ENCODE results near the gene MYOG. TPM values are rescaled to one million over a fixed set of nuclear protein-coding genes. Genes with fewer than 3 reads are reported as not detected.
A peak's percentile ranks its signal among the peaks of the same experiment; 100 is the strongest.

The MYOG gene
- not detected for total RNA-seq
- total RNA-seq: 0 reads per million in 2 donors

- Mint-ChIP-seq H3K4me1 (peaks cover 3% of the 10 kb centered on the region), H3K27me3 (peaks cover 57% of the 10 kb centered on the region), H3K36me3 (ENCODE audit: low read depth) (peaks cover 3% of the 10 kb centered on the region), H3K27ac (no peak within 1 kb of the TSS), H3K4me3 (no peak within 1 kb of the TSS)
- H3K9me3 ChIP-seq (ENCODE audit: control insufficient read depth, low read length, poor library complexity, severe bottlenecking): no peaks in the 10 kb centered on the region
- no peak for DNase-seq
- no peak for ATAC-seq
These were observed at the start of gene MYOG for GRCh38 chr1:203085528-203086406. Gene MYOG, minus strand, starts transcription at chr1:203086012. Its CDS starts 51 bp downstream, at chr1:203085961.

DNA sequence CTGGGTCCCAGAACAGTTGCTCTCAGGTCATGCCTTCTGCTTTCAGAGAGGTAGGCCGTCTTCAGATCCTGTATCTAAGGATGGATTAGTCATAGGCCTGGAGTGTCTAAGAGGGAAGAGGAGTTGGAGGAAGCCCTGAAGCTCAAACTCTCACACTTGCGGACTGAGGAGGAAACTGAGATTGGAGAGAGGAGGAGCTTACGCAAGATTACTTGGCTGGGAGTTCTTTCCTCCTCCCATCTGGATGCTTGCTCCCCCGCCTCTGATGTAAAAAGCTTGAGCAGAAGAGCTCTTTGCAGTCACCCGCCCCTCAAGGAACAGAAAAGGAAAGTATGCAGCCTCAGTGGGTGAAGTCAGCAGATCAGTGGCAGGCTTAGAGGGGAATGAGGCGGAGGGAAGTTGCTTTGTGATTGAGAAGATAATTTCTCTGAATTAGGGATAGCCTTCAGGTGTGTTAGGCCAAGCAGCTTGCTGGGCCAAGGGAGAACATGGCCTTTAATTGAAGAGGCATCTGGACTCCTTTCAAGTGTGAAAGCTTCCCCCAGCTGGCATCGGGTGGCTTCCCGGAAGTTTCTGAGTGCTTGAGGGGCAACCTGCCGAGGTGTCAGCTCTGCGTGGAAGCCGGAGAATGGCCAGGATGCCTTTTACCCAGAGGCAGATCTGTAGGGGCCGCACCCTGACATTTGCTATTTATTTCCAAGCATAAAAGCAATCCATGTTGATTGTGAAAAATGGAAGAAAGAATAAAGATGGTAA, 48.3 kb upstream of the MYOG start:
- Mint-ChIP-seq H3K27me3 (peaks cover 42% of the 10 kb centered on the region), H3K4me3 (no peak overlapping the region), H3K36me3 (ENCODE audit: low read depth) (peaks cover 2% of the 10 kb centered on the region), H3K27ac (no peak overlapping the region), H3K4me1 (peaks cover 8% of the 10 kb centered on the region)
- ATAC-seq (no peak), DNase-seq (no peak)
- no peaks in the 10 kb centered on the region for H3K9me3 ChIP-seq (ENCODE audit: control insufficient read depth, low read length, poor library complexity, severe bottlenecking)

DNA sequence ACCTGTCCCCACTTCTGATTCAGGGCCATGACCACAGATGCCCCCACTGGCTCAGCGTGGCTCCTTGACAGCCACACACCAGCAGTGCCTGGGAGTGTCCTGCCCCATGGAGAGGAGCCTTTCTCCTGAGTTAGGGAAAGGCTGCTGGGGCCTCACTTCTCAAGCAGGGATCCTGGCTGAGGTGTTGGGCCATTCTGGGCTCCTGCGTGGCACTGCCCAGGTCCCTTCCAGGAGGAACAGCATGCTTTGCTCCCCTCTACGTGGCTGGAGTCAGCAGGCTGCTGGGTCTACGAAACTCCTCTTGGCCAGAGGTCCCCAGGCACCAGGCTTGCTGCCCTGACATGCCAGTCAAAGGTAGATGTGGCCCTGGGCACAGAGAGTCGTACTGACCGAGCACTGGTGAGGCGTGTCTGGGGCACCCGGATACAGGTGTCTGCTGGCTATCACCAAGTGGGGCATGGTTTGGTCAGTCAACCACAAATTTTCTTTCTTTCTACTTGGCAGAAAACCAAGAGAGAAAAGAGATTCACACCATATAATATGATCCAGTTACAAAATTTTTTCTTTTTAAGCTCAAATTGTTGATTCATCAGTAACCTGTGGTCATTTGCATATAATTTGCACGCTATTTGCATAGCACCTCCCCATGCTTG, 45.9 kb upstream of the MYOG start:
- Mint-ChIP-seq H3K4me3 (no peak overlapping the region), H3K4me1 (peaks cover 15% of the 10 kb centered on the region), H3K36me3 (ENCODE audit: low read depth) (peaks cover 10% of the 10 kb centered on the region), H3K27me3 (peaks cover 58% of the 10 kb centered on the region), H3K27ac (no peak overlapping the region)
- DNase-seq (no peak), ATAC-seq (no peak)
- no peaks in the 10 kb centered on the region for H3K9me3 ChIP-seq (ENCODE audit: control insufficient read depth, low read length, poor library complexity, severe bottlenecking)

DNA sequence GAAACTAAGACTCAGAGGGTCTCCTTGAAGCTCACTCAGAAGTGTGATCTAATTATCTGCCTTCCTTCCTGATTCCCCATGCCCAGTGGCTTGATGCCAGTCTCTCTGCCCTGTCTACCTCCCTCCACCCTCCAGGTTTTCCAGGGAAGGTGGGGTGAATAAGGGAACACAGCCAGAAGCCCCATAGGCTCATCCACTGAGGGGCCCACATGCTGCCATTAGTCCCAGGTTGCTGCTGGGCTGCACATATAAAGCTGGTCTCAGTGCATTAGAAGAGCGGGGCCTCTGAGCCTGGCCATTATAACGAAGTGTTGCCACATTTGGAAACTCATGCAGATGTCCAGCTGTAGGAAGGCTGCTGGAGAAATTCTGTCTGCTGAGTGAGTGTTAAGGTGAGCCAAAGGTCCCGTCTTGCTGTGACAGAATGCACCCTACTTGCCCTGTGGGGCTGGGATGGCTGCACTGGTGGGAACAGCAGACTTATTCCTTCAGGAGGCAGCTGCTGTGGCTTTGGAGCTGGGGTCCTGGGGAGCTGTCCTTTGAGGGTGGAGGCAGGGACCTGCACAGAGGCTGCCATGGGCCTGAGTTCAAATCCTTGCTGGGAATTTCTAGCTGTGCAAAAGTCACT, 44.7 kb upstream of the MYOG start:
- H3K27me3 Mint-ChIP-seq: peaks cover 67% of the 10 kb centered on the region
- no peak overlapping the region for H3K27ac Mint-ChIP-seq
- H3K4me1 Mint-ChIP-seq: peaks cover 13% of the 10 kb centered on the region
- DNase-seq (no peak), ATAC-seq (no peak)
- H3K36me3 Mint-ChIP-seq (ENCODE audit: low read depth): peaks cover 10% of the 10 kb centered on the region
- no peaks in the 10 kb centered on the region for H3K9me3 ChIP-seq (ENCODE audit: control insufficient read depth, low read length, poor library complexity, severe bottlenecking)
- no peak overlapping the region for H3K4me3 Mint-ChIP-seq

DNA sequence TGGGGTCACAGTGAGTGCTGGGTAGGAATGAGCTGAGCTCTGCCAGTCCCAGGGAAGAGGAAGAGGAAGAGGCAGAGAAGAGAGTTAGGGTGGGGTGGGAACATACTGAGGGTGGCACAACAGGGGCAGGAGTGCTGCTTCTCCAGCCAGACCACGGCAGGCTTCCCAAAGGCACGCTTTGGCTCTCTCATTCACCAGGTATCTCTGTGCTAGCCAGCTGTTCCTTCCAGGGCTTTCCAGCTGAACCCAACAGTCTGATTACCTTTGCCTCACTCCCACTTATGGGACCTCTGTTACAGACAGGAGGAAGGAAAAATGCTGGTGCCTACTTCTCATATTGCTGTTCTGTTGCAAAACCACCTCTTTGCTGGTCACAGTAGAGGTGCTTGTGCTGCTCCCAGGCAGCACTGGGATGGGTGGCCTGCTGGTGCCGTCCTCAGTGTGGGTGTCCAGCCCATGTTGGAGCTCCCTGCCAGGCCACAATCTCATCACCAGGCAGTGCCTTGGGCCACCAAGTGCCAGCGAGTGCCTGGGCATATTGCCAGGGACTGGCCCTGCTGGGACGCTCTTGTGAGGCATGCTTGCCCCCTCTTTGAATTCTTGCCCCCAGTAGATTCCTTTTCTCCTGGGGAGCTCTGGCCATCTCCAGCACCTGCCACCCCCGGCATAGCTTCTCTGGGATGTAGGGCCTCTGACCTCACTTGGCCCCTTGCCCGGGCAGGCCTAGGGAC, 43.9 kb upstream of the MYOG start:
- H3K27ac Mint-ChIP-seq: no peak overlapping the region
- H3K36me3 Mint-ChIP-seq (ENCODE audit: low read depth): peaks cover 10% of the 10 kb centered on the region
- ATAC-seq (no peak), DNase-seq (no peak)
- H3K4me3 Mint-ChIP-seq: no peak overlapping the region
- no peaks in the 10 kb centered on the region for H3K9me3 ChIP-seq (ENCODE audit: control insufficient read depth, low read length, poor library complexity, severe bottlenecking)
- H3K4me1 Mint-ChIP-seq: peaks cover 13% of the 10 kb centered on the region
- H3K27me3 Mint-ChIP-seq: peaks cover 75% of the 10 kb centered on the region

- ATAC-seq: no peak
- no peak for DNase-seq
- Mint-ChIP-seq H3K4me3 (no peak overlapping the region), H3K4me1 (peaks cover 13% of the 10 kb centered on the region), H3K27me3 (peaks cover 80% of the 10 kb centered on the region), H3K36me3 (ENCODE audit: low read depth) (peaks cover 10% of the 10 kb centered on the region), H3K27ac (no peak overlapping the region)
- H3K9me3 ChIP-seq (ENCODE audit: control insufficient read depth, low read length, poor library complexity, severe bottlenecking): no peaks in the 10 kb centered on the region
These were observed 43.1 kb upstream of the MYOG start for GRCh38 chr1:203128716-203129500.

DNA sequence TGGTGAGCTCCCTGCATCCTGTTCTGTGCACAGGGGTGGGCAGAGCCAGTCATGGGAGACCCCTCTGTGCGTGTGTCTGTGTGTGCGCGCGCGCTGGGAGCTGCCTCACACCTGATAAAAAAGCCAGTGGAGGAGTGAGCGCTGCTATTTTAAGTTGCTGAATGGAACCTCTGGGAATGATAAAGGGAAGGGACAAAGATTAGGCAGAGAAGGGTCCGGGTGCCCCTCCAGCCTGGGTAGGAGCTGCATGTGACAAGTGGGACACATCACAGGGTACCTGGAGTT, 42.6 kb upstream of the MYOG start:
- ATAC-seq: no peak
- Mint-ChIP-seq H3K27ac (no peak overlapping the region), H3K27me3 (peaks cover 80% of the 10 kb centered on the region), H3K36me3 (ENCODE audit: low read depth) (peaks cover 10% of the 10 kb centered on the region), H3K4me3 (no peak overlapping the region), H3K4me1 (peaks cover 13% of the 10 kb centered on the region)
- DNase-seq: no peak
- H3K9me3 ChIP-seq (ENCODE audit: control insufficient read depth, low read length, poor library complexity, severe bottlenecking): no peaks in the 10 kb centered on the region

DNA sequence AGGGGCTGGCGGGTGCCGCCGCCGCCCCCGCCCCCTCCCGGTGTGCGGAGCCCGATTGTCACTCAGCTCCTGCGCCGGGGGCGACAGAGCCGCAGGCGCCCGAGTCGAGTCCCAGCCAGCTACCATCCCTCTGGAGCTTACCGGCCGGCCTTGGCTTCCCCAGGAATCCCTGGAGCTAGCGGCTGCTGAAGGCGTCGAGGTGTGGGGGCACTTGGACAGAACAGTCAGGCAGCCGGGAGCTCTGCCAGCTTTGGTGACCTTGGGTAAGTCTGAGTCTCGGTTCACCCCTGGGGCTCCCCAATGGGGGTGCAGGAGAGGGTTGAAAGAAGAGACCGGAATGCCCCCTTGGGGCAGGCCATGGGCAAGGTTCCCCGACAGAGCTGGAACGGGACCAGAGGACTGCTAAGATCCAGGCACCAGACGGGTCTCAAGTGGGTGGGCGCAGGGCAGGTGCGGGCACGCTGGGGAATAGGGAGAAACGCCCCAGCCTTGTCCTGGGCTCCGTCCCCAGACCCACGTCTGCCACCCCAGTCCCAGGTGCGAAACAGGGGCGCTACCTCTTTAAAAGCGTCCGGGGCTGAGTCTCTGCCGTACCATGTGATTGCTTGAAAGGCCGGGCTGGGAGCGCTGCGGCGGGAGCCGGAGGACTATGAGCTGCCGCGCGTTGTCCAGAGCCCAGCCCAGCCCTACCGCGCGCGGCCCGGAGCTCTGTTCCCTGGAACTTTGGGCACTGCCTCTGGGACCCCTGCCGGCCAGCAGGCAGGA, 42.0 kb upstream of the MYOG start, which contains the start of gene ADORA1:
Gene ADORA1 (plus strand): TSS at position 61 of the 765 bp plus-strand sequence. CDS start 1,116 bp downstream, outside the sequence.
- ATAC-seq: no peak
- Mint-ChIP-seq H3K27ac (no peak within 1 kb of the TSS), H3K4me3 (peak within 1 kb of the TSS; percentile 80), H3K4me1 (peaks cover 13% of the 10 kb centered on the region), H3K27me3 (peaks cover 80% of the 10 kb centered on the region), H3K36me3 (ENCODE audit: low read depth) (peaks cover 10% of the 10 kb centered on the region)
- no peak for DNase-seq
- H3K9me3 ChIP-seq (ENCODE audit: control insufficient read depth, low read length, poor library complexity, severe bottlenecking): no peaks in the 10 kb centered on the region

GRCh38 chr1:203126866-203127665, 41.3 kb upstream of the MYOG start:
- Mint-ChIP-seq H3K27me3 (peaks cover 88% of the 10 kb centered on the region), H3K4me1 (peaks cover 16% of the 10 kb centered on the region), H3K4me3 (peak overlapping the region; percentile 80), H3K36me3 (ENCODE audit: low read depth) (peaks cover 10% of the 10 kb centered on the region), H3K27ac (no peak overlapping the region)
- DNase-seq: no peak
- ATAC-seq: no peak
- no peaks in the 10 kb centered on the region for H3K9me3 ChIP-seq (ENCODE audit: control insufficient read depth, low read length, poor library complexity, severe bottlenecking)

GRCh38 chr1:203126151-203126865, 40.5 kb upstream of the MYOG start:
- no peak for DNase-seq
- Mint-ChIP-seq H3K4me3 (no peak overlapping the region), H3K27ac (no peak overlapping the region), H3K36me3 (ENCODE audit: low read depth) (peaks cover 14% of the 10 kb centered on the region), H3K4me1 (peaks cover 21% of the 10 kb centered on the region), H3K27me3 (peaks cover 91% of the 10 kb centered on the region)
- ATAC-seq: no peak
- no peaks in the 10 kb centered on the region for H3K9me3 ChIP-seq (ENCODE audit: control insufficient read depth, low read length, poor library complexity, severe bottlenecking)
